Fibroblast of the aortic adventitia (primary cell): ENCODE data around the gene CCDC127. TPM values are rescaled to one million over a fixed set of nuclear protein-coding genes. Genes with fewer than 3 reads are reported as not detected.

Experiments used
- DNase-seq: peaks from one replicate; pipeline ENCODE4 v3.0.0-alpha.2; 2010; ENCODE audit warnings: low read depth
- H3K4me3 ChIP-seq: 2 replicates; pipeline ENCODE4 v1.5.1; 2011; ENCODE audit warnings: low read depth, mild to moderate bottlenecking, control low read depth, low read length, moderate library complexity
- CTCF ChIP-seq: IDR thresholded peaks from 2 replicates; pipeline ENCODE4 v1.5.1; 2011; ENCODE audit warnings: mild to moderate bottlenecking, low read length, control low read depth, inconsistent platforms; ENCODE audit not compliant: insufficient read depth
- total RNA-seq: library from RNA; depleted of rRNA; stranded (reverse); fragments of >200 nt; gene quantifications from 2 replicates; pipeline ENCODE4 v1.2.3, GENCODE V29; 2012; ENCODE audit warnings: low replicate concordance

CCDC127 gene
- total RNA-seq, 1 donor, result 8.3 TPM

DNA sequence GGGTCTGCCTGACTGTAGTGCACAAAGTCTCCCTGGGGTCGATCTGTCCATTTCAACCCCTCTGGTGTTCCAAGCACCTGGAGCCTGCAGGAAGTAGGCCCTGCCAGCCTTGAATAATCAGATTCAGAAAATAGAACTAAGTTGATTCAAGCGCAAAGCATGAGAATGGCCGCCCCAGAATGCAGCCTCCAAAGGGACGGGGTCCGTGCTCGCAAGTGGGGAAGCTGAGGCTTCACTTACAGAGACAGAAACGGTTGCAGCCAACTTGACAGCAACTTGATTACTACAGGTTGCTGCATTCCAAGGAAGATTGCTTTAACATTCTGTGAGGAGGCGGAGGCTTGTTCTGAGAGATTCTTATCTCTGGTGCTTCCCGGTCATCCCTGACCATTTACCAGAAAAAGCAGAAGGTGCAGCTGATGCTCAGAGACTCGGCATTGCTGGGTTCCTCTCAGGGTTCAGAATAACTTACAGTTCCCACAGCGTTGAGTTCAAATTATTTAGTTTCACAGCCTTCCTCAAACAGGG lies 41.6 kb downstream of the CCDC127 start:
- H3K4me3 ChIP-seq, result no peak overlapping the region
- DNase-seq, result no peak
- no peak for TF ChIP-seq CTCF

GRCh38 chr5:174876-175465 lies 43.0 kb downstream of the CCDC127 start:
- DNase-seq, result no peak
- no peak for TF ChIP-seq CTCF
- H3K4me3 ChIP-seq, result no peak overlapping the region

GRCh38 chr5:174291-174600 lies 43.7 kb downstream of the CCDC127 start:
- no peak for TF ChIP-seq CTCF
- DNase-seq, result no peak
- H3K4me3 ChIP-seq, result no peak overlapping the region

DNA sequence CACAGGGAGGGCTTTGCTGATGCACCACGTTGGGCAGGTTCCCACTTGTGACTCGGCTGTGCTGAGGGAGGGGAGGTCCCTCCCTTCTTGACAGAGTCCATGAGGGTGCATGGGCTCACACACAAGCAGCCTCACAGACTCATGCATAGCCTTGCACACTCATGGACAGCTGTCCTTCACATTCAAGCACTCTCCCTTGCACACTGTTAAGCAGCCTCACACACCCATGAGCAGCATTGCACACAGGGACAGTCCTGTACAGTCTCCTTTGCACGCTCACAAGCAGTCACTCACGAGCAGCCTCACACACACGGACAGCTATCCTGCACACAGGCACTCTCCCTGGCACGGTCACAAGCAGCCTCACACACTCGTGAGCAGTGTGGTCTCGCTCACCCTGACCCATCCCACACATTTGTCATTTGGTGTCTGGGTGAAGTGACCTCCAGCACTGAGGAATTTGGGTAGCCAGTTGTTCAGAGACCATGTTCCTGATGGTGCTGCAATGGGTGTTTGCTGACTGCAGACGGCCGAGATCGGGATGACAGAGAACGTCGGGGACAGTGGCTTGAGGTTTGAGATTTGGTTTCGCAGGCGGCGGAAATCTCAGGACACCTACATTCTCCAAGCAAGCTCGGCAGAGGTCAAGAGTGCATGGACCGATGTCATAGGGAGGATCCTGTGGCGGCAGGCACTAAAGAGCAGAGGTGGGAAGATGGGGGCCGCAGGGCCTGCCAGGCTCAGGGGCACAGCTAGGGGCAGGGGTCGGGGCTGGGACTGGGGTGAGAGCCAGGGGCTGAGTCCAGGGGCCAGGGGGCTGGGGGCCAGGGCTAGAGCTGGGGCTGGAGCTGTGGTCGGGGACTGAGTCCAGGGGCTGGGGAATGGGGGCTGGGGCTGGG lies 44.3 kb downstream of the CCDC127 start:
- TF ChIP-seq CTCF, result no peak
- H3K4me3 ChIP-seq, result no peak overlapping the region
- no peak for DNase-seq

GRCh38 chr5:172841-173251 lies 45.1 kb downstream of the CCDC127 start:
- no peak overlapping the region for H3K4me3 ChIP-seq
- no peak for TF ChIP-seq CTCF
- DNase-seq, result no peak

GRCh38 chr5:172421-172820 lies 45.5 kb downstream of the CCDC127 start:
- no peak for TF ChIP-seq CTCF
- no peak for DNase-seq
- no peak overlapping the region for H3K4me3 ChIP-seq
